ENCODE measurements around the gene ZBTB48. TPM values are rescaled to one million over a fixed set of nuclear protein-coding genes. Genes with fewer than 3 reads are reported as not detected.

ZBTB48 gene
- total RNA-seq, 1 donor from 2014 or later, result 44.2 TPM

GRCh38 chr1:6580593-6581409, 1.0 kb downstream of the ZBTB48 start:
- Mint-ChIP-seq H3K9me3 (no peaks in the 10 kb centered on the region), H3K4me1 (ENCODE audit: unreplicated experiment) (peaks cover 27% of the 10 kb centered on the region), H3K27me3 (no peaks in the 10 kb centered on the region), H3K4me3 (peak overlapping the region; percentile 97), H3K27ac (peak overlapping the region; percentile 97), H3K36me3 (no peaks in the 10 kb centered on the region)
- TF ChIP-seq, protein P1, sequence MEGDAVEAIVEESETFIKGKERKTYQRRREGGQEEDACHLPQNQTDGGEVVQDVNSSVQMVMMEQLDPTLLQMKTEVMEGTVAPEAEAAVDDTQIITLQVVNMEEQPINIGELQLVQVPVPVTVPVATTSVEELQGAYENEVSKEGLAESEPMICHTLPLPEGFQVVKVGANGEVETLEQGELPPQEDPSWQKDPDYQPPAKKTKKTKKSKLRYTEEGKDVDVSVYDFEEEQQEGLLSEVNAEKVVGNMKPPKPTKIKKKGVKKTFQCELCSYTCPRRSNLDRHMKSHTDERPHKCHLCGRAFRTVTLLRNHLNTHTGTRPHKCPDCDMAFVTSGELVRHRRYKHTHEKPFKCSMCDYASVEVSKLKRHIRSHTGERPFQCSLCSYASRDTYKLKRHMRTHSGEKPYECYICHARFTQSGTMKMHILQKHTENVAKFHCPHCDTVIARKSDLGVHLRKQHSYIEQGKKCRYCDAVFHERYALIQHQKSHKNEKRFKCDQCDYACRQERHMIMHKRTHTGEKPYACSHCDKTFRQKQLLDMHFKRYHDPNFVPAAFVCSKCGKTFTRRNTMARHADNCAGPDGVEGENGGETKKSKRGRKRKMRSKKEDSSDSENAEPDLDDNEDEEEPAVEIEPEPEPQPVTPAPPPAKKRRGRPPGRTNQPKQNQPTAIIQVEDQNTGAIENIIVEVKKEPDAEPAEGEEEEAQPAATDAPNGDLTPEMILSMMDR (conservative IDR thresholded peaks at IDR 0.05), result peak; percentile 27
- DNase-seq (ENCODE audit: extremely low spot score, unreplicated experiment), result no peak

DNA sequence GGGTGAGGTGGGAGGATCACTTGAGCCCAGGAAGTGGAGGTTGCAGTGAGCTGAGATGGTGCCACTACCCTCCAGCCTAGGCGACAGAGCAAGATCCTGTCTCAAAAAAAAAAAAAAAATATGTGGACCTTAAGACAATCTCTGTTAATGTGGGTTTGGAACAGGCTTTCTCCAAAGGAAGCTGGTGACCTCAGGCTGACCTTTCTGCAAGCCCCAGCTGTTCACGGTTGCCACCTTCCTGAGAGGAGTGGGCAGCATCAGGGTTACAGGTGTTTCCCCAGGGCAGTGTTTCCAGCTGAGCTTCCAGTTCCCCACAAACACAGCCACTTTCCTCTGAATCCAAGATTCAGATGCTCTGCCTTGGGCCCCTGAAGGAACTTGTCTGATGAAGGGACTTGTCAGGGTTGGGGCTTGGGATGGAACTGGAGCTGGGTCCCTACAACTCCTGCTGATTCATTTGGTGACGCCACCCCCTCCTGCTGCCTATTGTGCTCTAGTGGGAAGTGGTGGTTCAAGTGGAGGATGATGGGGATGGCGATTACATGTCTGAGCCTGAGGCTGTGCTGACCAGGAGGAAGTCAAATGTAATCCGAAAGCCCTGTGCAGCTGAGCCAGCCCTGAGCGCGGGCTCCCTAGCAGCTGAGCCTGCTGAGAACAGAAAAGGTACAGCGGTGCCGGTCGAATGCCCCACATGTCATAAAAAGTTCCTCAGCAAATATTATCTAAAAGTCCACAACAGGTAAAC, 1.9 kb downstream of the ZBTB48 start:
- Mint-ChIP-seq H3K27me3 (no peaks in the 10 kb centered on the region), H3K36me3 (no peaks in the 10 kb centered on the region), H3K4me3 (peak overlapping the region; percentile 80), H3K9me3 (no peaks in the 10 kb centered on the region), H3K4me1 (ENCODE audit: unreplicated experiment) (peaks cover 27% of the 10 kb centered on the region), H3K27ac (peak overlapping the region; percentile 85)
- TF ChIP-seq, protein P1 (conservative IDR thresholded peaks at IDR 0.05), result no peak
- no peak for DNase-seq (ENCODE audit: extremely low spot score, unreplicated experiment)

- DNase-seq (ENCODE audit: extremely low spot score, unreplicated experiment), result no peak
- Mint-ChIP-seq H3K36me3 (no peaks in the 10 kb centered on the region), H3K4me1 (ENCODE audit: unreplicated experiment) (peaks cover 27% of the 10 kb centered on the region), H3K27ac (peak overlapping the region; percentile 85), H3K27me3 (no peaks in the 10 kb centered on the region), H3K4me3 (peak overlapping the region; percentile 80), H3K9me3 (no peaks in the 10 kb centered on the region)
- TF ChIP-seq, protein P1 (conservative IDR thresholded peaks at IDR 0.05), result no peak
Measured at GRCh38 chr1:6582370-6582769, 2.6 kb downstream of the ZBTB48 start.

- no peaks in the 10 kb centered on the region for H3K27me3 Mint-ChIP-seq
- H3K9me3 Mint-ChIP-seq, result no peaks in the 10 kb centered on the region
- H3K4me3 Mint-ChIP-seq, result no peak overlapping the region
- H3K4me1 Mint-ChIP-seq (ENCODE audit: unreplicated experiment), result peaks cover 20% of the 10 kb centered on the region
- no peak for DNase-seq (ENCODE audit: extremely low spot score, unreplicated experiment)
- peak overlapping the region; percentile 58 for H3K27ac Mint-ChIP-seq
- H3K36me3 Mint-ChIP-seq, result no peaks in the 10 kb centered on the region
- TF ChIP-seq, protein P1 (conservative IDR thresholded peaks at IDR 0.05), result peak; percentile 58
Measured at GRCh38 chr1:6584126-6585080, 4.6 kb downstream of the ZBTB48 start.

GRCh38 chr1:6585081-6585722, 5.4 kb downstream of the ZBTB48 start:
- Mint-ChIP-seq H3K36me3 (no peaks in the 10 kb centered on the region), H3K4me3 (no peak overlapping the region), H3K27ac (peak overlapping the region; percentile 58), H3K27me3 (no peaks in the 10 kb centered on the region), H3K9me3 (no peaks in the 10 kb centered on the region), H3K4me1 (ENCODE audit: unreplicated experiment) (peaks cover 15% of the 10 kb centered on the region)
- TF ChIP-seq, protein P1 (conservative IDR thresholded peaks at IDR 0.05), result no peak
- DNase-seq (ENCODE audit: extremely low spot score, unreplicated experiment), result no peak
